Anterior cingulate cortex (tissue), 58 donors: Measurements from ENCODE around the gene SFMBT1.

Experiments used
- DNase-seq, 58 donors: peaks; one replicate each; lab custom pipeline; 2025; lab: John Stamatoyannopoulos, UW

SFMBT1 gene, protein sequence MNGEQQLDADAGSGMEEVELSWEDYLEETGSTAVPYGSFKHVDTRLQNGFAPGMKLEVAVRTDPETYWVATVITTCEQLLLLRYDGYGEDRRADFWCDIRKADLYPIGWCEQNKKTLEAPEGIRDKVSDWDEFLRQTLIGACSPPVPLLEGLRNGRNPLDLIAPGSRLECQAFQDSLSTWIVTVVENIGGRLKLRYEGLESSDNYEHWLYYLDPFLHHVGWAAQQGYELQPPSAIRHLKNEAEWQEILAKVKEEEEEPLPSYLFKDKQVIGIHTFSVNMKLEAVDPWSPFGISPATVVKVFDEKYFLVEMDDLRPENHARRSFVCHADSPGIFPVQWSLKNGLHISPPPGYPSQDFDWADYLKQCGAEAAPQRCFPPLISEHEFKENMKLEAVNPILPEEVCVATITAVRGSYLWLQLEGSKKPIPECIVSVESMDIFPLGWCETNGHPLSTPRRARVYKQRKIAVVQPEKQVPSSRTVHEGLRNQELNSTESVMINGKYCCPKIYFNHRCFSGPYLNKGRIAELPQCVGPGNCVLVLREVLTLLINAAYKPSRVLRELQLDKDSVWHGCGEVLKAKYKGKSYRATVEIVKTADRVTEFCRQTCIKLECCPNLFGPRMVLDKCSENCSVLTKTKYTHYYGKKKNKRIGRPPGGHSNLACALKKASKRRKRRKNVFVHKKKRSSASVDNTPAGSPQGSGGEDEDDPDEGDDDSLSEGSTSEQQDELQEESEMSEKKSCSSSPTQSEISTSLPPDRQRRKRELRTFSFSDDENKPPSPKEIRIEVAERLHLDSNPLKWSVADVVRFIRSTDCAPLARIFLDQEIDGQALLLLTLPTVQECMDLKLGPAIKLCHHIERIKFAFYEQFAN

DNA sequence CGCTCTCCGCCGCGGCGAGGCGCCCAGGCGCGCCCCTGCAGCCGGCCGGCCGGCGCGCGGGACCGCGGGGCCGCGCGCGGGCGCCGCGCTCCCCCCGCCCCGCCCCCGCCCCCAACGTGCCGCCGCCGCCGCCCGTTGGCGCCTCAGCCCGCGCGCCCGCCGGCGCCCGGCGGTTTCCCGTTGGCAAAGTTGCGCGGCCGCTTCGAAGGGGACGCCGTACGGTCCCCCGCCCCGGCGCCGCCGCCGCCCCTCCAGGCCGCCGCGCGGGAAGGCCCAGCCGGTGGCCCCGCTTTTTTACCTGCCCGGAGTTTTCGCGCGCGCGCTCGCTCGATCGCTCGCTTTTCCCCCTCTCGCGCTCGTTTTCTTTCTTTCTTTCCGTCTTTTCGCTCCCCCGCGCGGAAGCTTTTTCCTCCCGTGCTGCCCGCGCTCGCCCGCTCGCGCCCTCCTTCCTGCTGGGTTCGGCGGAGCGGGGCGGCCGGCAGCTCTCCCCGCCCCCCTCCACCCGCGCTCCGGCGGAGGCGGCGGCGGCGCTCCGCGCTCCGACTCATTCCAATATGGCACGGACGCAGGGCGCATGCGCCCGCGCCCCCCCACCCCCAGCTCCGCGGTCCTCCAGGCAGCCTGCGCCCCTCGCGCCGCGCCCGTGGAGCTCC, at the start of gene SFMBT1:
TSS of gene SFMBT1 (minus strand) at position 556 of the 653 bp plus-strand sequence. CDS start 76,945 bp downstream, outside the sequence.
- peak in 49 of 58 donors; percentile 8 to 76 (median 51) for DNase-seq

DNA sequence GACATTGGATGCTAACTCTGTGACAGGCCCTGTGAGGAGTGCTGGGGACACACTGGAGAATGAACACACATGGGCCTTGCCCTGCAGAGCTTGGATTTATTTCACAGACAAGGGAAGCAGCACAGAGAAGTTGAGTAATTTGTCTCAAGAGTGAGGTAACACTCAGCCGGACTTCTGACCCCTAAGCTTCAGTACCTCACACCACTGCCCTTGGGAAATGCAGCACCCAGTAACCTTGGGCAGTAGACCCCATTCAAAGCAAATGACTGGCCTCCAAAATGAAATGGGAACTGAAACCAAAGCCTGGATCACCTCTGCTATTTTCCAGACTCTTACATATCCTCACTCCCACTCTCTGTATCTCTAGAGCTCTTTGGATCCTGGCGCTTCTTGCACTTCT, 47.1 kb upstream of the SFMBT1 start:
- no peak for DNase-seq

DNA sequence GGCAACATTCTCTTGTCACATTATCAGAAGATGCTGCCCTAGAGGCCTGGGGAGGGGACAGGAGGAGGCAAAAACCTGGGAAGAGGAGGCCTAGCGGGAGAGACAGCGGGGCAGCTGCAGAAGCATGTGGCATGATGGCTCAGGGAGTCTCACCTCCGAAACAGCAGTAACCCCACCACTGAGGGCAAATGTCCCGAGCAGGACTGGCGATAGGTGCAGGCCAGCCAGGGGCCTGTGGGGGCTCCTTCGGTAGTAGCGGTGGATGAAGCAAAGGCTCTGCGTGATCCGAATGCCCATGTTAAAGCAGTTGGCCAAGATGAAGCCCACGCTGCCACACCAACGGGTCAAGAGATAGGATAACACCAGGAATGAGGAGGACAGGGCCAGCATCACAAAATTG, 46.3 kb upstream of the SFMBT1 start:
- DNase-seq = no peak

DNA sequence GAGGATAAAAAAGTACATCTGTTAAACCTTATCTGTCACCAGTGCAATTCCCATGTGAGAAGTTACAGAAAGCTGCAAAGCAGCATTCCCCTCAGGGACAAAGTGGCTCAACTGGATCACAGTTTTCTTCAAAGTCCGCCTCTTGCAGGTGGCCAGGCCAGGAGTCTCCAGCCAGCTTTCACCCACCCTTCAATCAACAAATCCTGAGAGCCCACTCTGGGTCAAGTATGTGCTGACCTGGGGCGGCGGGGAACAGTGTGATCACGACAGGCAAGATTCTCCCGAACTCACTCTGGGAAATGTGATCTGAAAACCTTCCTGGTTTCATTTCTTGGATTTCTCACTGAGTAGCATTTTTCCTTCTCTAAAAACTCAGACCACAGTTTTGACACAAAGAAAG, 45.1 kb upstream of the SFMBT1 start:
- DNase-seq = no peak

DNA sequence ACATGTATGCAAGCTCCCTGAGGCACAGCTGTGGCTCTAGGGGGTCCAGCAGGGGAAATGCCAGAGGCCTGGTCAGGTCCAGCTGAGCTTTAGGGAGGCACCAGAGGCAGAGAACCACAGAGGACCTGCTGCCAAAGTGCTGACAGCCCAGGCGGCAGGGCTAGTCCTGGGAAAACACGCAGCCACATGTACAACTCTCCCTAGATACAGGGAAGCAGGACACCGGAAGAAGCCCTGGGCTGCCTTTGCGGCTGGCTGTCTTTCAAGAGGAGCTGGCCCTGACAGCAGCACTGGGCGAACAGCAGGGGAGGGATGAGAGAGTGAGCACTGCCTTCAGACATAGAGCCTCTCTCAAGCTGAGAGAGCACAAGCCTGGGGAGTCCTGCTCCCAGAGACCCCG, 43.6 kb upstream of the SFMBT1 start:
- peak in 7 of 58 donors; percentile 5 to 49 (median 26) for DNase-seq

DNA sequence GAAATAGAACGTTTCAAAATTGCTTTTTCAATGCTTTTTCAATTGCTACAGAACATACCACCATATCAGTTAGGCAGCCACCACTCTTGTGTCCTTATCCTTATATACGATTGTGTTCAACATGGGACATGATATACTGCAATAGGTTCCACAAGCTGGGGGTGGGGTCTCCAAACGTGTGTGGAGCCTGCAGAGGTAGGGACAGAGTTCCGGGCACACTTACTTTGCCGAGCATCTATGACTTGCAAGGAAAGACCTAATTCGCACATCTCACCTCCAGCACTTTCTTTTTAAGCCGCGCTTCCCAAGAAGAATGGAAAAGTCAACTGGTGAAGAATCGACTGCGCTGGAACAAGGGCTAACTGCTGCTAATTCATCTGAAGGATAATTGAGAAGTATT, 39.6 kb upstream of the SFMBT1 start:
- DNase-seq = no peak

DNA sequence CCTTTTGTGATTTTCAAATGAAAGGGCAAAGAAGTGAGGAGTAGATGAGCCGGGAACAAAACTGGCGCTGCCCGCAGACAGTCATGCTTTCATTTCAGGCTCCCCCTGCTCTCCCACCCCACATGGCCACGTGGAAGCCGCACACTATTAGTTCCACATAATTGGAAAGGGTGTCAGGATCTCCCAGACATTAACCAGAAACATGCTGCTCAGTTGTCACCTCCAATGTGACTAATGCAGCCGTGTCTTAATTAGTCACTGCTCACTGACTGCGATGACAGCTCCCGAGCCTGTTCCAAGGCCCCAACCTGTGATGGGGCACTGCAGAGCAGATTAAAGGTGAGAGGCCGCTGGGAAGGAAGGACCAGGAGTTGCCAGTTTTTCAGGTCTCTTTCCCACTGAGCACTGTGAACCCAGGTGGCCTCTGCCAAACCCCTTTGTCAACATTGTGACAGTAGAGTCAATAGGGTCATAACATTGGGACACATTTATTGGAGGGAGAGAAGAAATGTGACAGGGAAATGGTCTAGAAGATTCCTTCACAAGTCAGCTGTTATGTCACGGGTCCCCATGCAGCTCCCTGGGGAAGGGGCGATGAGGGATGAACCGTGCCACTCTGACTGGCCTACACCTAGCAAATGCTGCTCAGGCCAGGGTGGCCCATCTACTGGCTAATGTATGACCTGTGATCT, 38.6 kb upstream of the SFMBT1 start:
- DNase-seq = peak in 12 of 58 donors; percentile 7 to 44 (median 19)

DNA sequence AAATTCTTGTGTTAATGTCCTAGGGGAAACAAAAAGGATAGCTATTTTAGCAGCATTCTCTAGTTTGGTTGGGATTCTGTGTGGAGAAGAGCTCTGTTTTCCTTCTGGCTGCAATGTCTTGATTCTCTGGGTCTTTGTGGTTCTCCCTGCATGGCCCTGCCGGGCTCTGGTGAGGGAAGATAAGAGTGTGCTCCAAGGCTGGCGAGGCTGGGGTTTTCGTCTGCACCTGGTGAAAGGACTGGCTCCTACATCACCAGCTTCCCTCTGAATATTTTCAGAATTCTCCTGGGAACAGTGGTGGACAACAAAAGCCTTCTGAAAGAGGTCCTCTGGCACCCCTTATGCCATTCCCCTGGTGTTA, 38.1 kb upstream of the SFMBT1 start:
- no peak for DNase-seq

DNA sequence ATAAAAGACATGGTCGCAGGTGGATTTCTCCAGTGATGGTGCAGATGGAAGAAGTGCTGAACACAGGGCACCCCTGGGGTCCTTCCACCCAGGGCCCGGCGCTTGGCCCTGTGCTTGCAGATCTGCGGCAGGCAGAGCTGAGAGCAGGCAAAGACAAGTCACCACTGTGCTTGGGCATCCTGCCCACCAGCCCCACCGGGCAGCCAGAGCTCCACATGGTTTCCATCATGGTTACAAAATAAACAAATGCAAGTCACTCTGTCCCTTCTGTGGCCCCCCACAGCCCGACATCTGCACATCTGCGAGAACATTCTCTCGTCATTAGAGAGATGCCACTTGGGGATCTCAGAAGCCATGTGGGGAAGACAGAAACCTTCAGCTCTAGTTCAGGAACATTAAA, 37.6 kb upstream of the SFMBT1 start:
- peak in 13 of 58 donors; percentile 7 to 47 (median 13) for DNase-seq

DNA sequence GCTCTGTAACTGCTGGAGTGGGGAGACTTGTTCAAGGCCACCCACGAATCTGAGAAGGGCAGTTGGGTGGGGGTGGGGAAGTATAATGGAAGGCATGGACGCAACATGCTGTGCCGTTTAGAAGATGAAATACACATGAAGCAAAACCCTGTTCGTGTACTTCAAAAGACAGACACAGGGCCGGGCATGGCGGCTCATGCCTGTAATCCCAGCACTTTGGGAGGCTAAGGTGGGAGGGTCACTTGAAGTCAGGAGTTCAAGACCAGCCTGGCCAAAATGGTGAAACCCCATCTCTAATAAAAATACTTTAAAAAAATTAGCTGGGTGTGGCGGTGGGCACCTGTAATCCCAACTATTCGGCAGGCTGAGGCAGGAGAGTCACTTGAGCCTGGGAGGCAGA, 36.9 kb upstream of the SFMBT1 start:
- DNase-seq = no peak

DNA sequence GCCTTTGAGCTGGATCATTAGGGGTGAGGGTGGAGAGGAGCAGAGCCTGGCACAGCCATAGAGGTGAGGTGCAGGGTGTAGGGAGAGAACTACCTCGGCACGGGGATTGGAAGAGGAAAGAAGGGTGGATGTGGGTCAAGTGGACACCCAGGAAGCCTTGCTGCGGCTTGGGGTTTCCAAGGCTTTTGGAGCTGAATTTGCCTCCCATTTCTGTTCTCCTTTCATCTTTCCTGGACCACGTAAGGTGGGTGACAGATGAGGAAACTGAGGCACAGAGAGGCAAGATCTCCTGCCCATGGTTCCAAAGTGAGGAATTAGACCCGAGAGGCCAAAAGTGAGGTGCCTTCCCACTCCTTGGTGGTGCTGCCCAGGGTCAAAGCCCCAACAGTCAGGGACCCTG, 35.4 kb upstream of the SFMBT1 start:
- DNase-seq = no peak

DNA sequence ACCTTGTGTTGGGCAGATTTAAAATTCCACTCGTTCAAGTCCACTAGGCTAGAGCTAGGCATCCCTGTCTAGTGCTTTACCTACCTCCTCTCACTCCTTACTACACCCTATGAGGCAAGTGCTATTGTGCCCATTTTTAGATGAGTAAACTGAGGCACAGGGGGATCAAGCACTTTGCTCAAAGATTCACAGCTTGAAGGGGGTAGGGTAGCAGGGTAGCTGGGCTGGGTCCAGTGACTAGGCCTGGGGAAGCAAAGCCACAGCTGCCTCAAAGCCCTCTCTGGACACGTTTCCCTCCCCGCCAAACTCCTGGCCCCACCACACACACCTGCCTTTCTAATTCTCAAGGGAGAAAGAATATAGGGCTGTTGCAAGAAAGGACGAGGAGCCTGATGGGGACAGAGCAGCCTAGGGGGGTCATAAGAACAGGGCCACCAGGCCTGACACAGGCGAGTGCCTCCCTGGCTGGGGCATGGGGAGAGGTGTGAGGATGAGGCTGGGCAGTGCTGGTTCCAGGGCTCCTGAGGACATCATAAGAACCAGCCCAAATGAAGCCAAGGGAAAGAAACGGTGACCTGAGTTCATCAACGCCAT, 34.8 kb upstream of the SFMBT1 start:
- no peak for DNase-seq

DNA sequence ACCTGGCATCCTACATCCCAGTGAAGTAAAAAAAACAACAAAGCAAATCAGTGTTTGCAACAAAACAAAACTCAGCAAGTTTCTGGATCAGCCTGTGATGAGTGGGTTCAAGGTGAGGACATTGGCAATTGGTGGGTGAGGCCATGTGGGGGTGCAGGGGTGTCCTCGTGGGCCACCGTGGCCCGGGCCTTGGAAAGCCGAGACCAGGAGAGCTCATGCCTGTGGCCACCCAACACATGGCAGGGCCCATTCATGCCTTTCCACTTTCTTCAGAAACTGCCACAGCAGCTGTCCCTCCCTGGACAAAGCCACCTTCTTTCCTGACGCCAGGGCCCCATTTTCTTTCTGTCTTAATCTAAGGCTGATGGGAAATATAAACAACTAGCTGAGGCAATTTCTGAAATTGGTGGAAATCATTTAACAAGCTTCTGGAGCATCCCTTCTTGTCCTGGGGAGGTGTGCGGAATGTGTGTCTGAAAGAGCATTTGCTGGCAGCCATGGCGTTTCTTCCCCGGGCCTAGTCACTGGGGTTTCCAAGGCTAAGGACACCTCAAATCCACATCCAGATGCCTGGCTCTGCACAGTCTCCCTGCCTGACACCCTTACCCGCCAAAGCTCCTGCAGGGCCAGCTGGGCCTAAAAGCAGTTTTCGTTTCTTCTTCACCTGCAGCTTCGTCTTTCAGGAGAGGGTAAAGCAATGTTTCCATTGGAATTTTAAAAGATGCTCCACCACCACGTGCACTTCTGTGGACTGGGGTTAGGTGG, 34.1 kb upstream of the SFMBT1 start:
- DNase-seq = no peak

DNA sequence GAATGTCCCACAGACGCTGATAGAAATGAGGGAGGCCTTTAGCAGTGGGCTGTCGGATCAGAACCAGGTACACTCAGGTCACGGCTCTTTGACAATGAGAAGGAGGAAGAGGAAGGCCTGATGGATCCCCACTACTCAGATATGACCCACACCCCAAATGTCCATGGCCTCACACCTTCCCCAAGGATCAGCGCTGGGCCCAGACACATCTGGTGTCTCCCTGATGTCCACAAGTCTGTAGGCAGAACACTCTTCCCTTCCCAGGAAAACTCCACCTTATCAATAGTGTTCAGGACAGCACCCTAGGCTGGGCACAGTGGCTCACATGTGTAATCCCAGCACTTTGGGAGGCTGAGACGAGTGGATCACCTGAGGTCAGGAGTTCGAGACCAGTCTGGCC, 33.3 kb upstream of the SFMBT1 start:
- no peak for DNase-seq

DNA sequence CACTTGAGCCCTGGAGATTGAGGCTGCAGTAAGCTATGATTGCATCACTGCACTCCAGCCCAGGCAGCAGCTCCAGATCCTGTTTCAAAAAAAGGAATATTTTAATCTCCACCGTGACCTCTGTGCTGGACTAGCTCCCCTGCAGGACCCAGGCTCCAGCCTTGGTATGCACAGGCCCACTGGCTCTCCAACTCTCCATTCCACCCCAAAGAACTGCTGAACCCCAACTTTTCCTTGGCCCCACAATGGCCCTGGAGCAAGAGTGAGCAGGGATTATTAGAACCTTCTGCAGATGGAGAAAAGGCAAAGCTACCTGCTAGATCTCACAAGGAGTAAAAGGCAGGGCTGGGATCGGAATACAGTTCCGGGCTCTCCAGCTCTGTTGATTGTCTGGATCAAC, 32.8 kb upstream of the SFMBT1 start:
- DNase-seq = no peak

DNA sequence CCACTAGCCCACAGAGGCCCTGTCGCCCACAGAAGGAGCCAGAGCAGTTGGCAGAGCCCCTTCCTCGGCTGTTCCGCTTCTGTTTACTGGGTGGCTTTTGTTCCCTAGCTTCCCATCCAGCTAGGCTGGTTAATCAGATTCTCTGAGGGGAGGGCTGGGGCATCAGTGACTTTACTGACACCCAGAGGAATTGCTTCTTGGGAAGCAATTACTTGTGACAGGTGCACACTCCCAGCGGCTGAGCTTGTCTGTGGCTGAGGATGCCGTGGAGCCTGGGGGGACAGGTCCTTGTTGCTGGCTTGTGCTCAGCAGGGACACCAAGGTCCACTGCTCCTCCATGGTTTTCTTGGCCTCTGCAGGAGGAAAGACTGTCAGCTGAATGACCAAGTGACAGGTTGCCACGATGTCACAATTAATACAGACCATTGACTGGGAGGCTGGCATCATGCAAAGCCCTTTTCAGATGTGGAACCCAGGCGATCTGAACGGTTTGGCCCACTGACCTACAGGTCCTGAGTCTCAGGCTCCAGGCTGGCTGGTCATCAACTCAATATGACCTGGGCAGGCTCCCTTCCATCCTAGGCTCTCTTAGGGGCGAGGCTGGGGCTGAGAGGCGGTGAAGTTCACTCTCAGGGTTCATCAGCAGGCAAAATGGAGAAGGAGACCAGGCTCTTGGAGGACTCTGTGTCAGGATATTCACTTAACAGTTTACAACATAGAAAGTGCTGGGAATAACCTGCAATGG, 31.8 kb upstream of the SFMBT1 start:
- DNase-seq = no peak

DNA sequence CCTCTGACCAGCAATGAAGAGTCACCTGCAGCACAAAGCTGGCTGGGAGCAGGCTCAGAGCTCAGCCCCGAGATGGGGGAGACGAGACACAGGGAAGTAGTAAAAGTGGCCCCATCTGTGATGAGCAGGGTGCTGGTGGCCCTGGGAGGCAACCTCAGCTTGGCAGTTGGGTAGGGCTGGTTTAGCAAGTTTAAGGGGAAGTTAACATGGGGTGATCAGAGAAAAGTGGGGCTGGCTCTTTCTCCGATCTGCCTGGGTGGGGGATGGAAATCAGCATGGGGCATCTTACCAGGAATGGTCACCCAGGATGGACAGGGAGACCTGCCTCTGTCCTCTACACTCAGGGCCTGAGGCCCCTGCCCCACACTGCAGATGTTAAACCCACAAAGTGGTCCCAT, 29.9 kb upstream of the SFMBT1 start:
- DNase-seq = no peak
